ENCODE measurements around the gene PSD2. TPM values are rescaled to one million over a fixed set of nuclear protein-coding genes. Genes with fewer than 3 reads are reported as not detected.

Gene PSD2
- total and polyA plus RNA-seq, 2 of the 13 experiments (the other 11 are each of a cell fraction or from before 2014, with no cell fraction given), result 0.07 TPM; not detected in 1

GRCh38 chr5:139755892-139756671 lies 39.5 kb upstream of the PSD2 start (continued):
- TF ChIP-seq ZBTB10 (CRISPR knock-in tag; IDR thresholded peaks at IDR 0.05; ENCODE audit: borderline replicate concordance) (peak; percentile 94), ZHX1 (CRISPR knock-in tag; IDR thresholded peaks at IDR 0.05; ENCODE audit: low read depth) (no peak), KMT2A (CRISPR knock-in tag; IDR thresholded peaks at IDR 0.05) (no peak), KIAA2018 (CRISPR knock-in tag; IDR thresholded peaks at IDR 0.05; ENCODE audit: borderline replicate concordance) (no peak), PHF5A (CRISPR knock-in tag; IDR thresholded peaks at IDR 0.05; ENCODE audit: low read depth, unreplicated experiment) (no peak), ZNF556 (CRISPR knock-in tag; IDR thresholded peaks at IDR 0.05; ENCODE audit: borderline replicate concordance) (0 out of 2 replicates have a peak, but pooled peaks have one; percentile 23), KDM5A (IDR thresholded peaks at IDR 0.05; ENCODE audit: borderline replicate concordance, low read length) (no peak), TFAP4 (IDR thresholded peaks at IDR 0.05; ENCODE audit: borderline replicate concordance, low read depth) (peak; percentile 18; the same call in 1 of the 2 replicates), SNAPC5 (CRISPR knock-in tag; IDR thresholded peaks at IDR 0.05; ENCODE audit: borderline replicate concordance) (peak; percentile 45; the same call in 1 of the 2 replicates), ZNF83 (CRISPR knock-in tag; IDR thresholded peaks at IDR 0.05; ENCODE audit: borderline replicate concordance) (no peak)

All from HepG2 (cell line).